ENCODE data around the gene NPR2.
A peak's percentile ranks its signal among the peaks of the same experiment; 100 is the strongest.

NPR2 gene

GRCh38 chr9:35801328-35802128 is 10.1 kb downstream of the NPR2 start:
- DNase-seq: no peak

GRCh38 chr9:35806101-35806500 is 14.7 kb downstream of the NPR2 start:
- no peak for DNase-seq

GRCh38 chr9:35808433-35808832 is 17.0 kb downstream of the NPR2 start:
- DNase-seq: no peak

GRCh38 chr9:35810122-35810521 is 18.7 kb downstream of the NPR2 start:
- no peak for DNase-seq

GRCh38 chr9:35811381-35812024 is 20.1 kb downstream of the NPR2 start:
- no peak for DNase-seq

- peak; percentile 89 to 91 for DNase-seq
Observed at GRCh38 chr9:35812025-35812602, 20.7 kb downstream of the NPR2 start, which contains the start of gene SPAG8. Gene SPAG8 (minus strand): TSS chr9:35812262. CDS start chr9:35812147, 115 bp downstream.

GRCh38 chr9:35813434-35814105 is 22.2 kb downstream of the NPR2 start:
- no peak for DNase-seq

GRCh38 chr9:35814106-35814840 is 22.9 kb downstream of the NPR2 start:
- peak in 1 of 2 donors; percentile 18 for DNase-seq

GRCh38 chr9:35814841-35815543 is 23.6 kb downstream of the NPR2 start, which contains the start of gene HINT2:
Gene HINT2 (minus strand): TSS chr9:35815042. CDS start chr9:35814979, 63 bp downstream.
- DNase-seq: peak; percentile 96 to 97

GRCh38 chr9:35816708-35817107 is 25.3 kb downstream of the NPR2 start:
- no peak for DNase-seq

- no peak for DNase-seq
Observed at GRCh38 chr9:35818341-35818740, 26.9 kb downstream of the NPR2 start.

- DNase-seq: no peak
Observed at GRCh38 chr9:35820076-35820475, 28.7 kb downstream of the NPR2 start.

GRCh38 chr9:35822926-35823325 is 31.5 kb downstream of the NPR2 start:
- no peak for DNase-seq

- peak; percentile 17 to 36 for DNase-seq
Observed at GRCh38 chr9:35826071-35826701, 34.8 kb downstream of the NPR2 start.

- no peak for DNase-seq
Observed at GRCh38 chr9:35827486-35827885, 36.1 kb downstream of the NPR2 start.

- DNase-seq: peak in 1 of 2 donors; percentile 18
Observed at GRCh38 chr9:35828716-35829083, 37.3 kb downstream of the NPR2 start, which contains the start of gene FAM221B. Gene FAM221B (minus strand): TSS chr9:35828732. CDS start chr9:35826161, 2,571 bp downstream.

GRCh38 chr9:35829084-35829763 is 37.8 kb downstream of the NPR2 start, which contains the start of gene TMEM8B:
Gene TMEM8B (plus strand): TSS chr9:35829228. CDS start chr9:35829448, 220 bp downstream.
- peak; percentile 95 to 98 for DNase-seq

- DNase-seq: no peak
Observed at GRCh38 chr9:35829764-35830096, 38.3 kb downstream of the NPR2 start.

- DNase-seq: no peak
Observed at GRCh38 chr9:35831040-35831439, 39.6 kb downstream of the NPR2 start.

- no peak for DNase-seq
Observed at GRCh38 chr9:35832814-35833213, 41.4 kb downstream of the NPR2 start.
